ENCODE results near the gene CHRNA9.

DNA sequence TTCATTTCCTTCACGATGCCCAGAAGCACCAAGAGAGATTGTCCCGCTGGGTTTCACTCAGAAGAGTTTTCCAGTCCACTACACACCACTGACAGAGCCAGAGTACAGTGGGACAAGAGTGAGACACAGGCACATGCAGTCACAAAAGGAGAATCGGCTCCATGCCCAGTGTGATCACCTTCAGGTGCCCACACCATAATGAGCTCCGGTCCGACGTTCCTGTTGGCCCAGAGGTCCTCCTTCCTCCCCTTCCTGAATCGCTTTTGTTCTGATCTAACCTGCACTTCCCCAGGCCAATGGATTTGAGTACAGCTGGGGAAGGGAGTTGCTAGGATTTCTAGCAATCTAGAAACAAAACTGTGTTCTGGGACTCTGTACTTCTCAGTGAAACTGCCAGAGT lies 4.6 kb upstream of the CHRNA9 start:
- TF ChIP-seq EZH2 (IDR thresholded peaks at IDR 0.05; ENCODE audit: borderline replicate concordance, insufficient read depth, low read depth, low read length, poor library complexity, severe bottlenecking), result no peak
- TF ChIP-seq, protein P1, sequence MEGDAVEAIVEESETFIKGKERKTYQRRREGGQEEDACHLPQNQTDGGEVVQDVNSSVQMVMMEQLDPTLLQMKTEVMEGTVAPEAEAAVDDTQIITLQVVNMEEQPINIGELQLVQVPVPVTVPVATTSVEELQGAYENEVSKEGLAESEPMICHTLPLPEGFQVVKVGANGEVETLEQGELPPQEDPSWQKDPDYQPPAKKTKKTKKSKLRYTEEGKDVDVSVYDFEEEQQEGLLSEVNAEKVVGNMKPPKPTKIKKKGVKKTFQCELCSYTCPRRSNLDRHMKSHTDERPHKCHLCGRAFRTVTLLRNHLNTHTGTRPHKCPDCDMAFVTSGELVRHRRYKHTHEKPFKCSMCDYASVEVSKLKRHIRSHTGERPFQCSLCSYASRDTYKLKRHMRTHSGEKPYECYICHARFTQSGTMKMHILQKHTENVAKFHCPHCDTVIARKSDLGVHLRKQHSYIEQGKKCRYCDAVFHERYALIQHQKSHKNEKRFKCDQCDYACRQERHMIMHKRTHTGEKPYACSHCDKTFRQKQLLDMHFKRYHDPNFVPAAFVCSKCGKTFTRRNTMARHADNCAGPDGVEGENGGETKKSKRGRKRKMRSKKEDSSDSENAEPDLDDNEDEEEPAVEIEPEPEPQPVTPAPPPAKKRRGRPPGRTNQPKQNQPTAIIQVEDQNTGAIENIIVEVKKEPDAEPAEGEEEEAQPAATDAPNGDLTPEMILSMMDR (IDR thresholded peaks at IDR 0.05), result no peak
